Measurements from ENCODE around the gene TNS1.

TNS1 gene

GRCh38 chr2:217839073-217839749, 163.6 kb downstream of the TNS1 start:
- in situ Hi-C loops (cut with MboI; ENCODE audit: low sequenced_read_pairs), result no loop called here

- in situ Hi-C loops (cut with MboI; ENCODE audit: low sequenced_read_pairs), result no loop called here
Measured at GRCh38 chr2:217838409-217838831, 164.4 kb downstream of the TNS1 start.

GRCh38 chr2:217837530-217837929, 165.3 kb downstream of the TNS1 start:
- in situ Hi-C loops (cut with MboI; ENCODE audit: low sequenced_read_pairs), result no loop called here

- in situ Hi-C loops (cut with MboI; ENCODE audit: low sequenced_read_pairs), result no loop called here
Measured at GRCh38 chr2:217836901-217837491, 165.8 kb downstream of the TNS1 start.

- in situ Hi-C loops (cut with MboI; ENCODE audit: low sequenced_read_pairs), result no loop called here
Measured at GRCh38 chr2:217835931-217836891, 166.6 kb downstream of the TNS1 start.

GRCh38 chr2:217834744-217835513, 167.9 kb downstream of the TNS1 start:
- in situ Hi-C loops (cut with MboI; ENCODE audit: low sequenced_read_pairs), result no loop called here

- in situ Hi-C loops (cut with MboI; ENCODE audit: low sequenced_read_pairs), result no loop called here
Measured at GRCh38 chr2:217834057-217834620, 168.7 kb downstream of the TNS1 start.

- in situ Hi-C loops (cut with MboI; ENCODE audit: low sequenced_read_pairs), result no loop called here
Measured at GRCh38 chr2:217833439-217833838, 169.4 kb downstream of the TNS1 start.

GRCh38 chr2:217832987-217833386, 169.8 kb downstream of the TNS1 start:
- in situ Hi-C loops (cut with MboI; ENCODE audit: low sequenced_read_pairs), result no loop called here

GRCh38 chr2:217832115-217832514, 170.7 kb downstream of the TNS1 start:
- in situ Hi-C loops (cut with MboI; ENCODE audit: low sequenced_read_pairs), result no loop called here

GRCh38 chr2:217831306-217831705, 171.5 kb downstream of the TNS1 start:
- in situ Hi-C loops (cut with MboI; ENCODE audit: low sequenced_read_pairs), result no loop called here

- in situ Hi-C loops (cut with MboI; ENCODE audit: low sequenced_read_pairs), result no loop called here
Measured at GRCh38 chr2:217830807-217831206, 172.0 kb downstream of the TNS1 start.

- in situ Hi-C loops (cut with MboI; ENCODE audit: low sequenced_read_pairs), result no loop called here
Measured at GRCh38 chr2:217830061-217830460, 172.7 kb downstream of the TNS1 start.

GRCh38 chr2:217829420-217829819, 173.4 kb downstream of the TNS1 start:
- in situ Hi-C loops (cut with MboI; ENCODE audit: low sequenced_read_pairs), result no loop called here

GRCh38 chr2:217828336-217828735, 174.5 kb downstream of the TNS1 start:
- in situ Hi-C loops (cut with MboI; ENCODE audit: low sequenced_read_pairs), result no loop called here

- in situ Hi-C loops (cut with MboI; ENCODE audit: low sequenced_read_pairs), result no loop called here
Measured at GRCh38 chr2:217827430-217828201, 175.2 kb downstream of the TNS1 start.

GRCh38 chr2:217826991-217827390, 175.8 kb downstream of the TNS1 start:
- in situ Hi-C loops (cut with MboI; ENCODE audit: low sequenced_read_pairs), result no loop called here

GRCh38 chr2:217826520-217826919, 176.3 kb downstream of the TNS1 start:
- in situ Hi-C loops (cut with MboI; ENCODE audit: low sequenced_read_pairs), result no loop called here

GRCh38 chr2:217825469-217826235, 177.1 kb downstream of the TNS1 start:
- in situ Hi-C loops (cut with MboI; ENCODE audit: low sequenced_read_pairs), result no loop called here
